Esophagus muscularis mucosa (tissue), 4 donors: ENCODE results near the gene DIRAS1. TPM values are rescaled to one million over a fixed set of nuclear protein-coding genes. Genes with fewer than 3 reads are reported as not detected.

Source experiments
- DNase-seq: peaks from one replicate; pipeline ENCODE4 v3.0.0-alpha.2; 2017; ENCODE audit errors: extremely low spot score
- H3K27ac ChIP-seq, 4 donors: fragments of 200-600 bp; sonication (generic); replicated peaks in 1 of 4; 1 replicate in 3 of 4; 2 replicates in 1 of 4; pipeline ENCODE4 v1.5.1; 2016 to 2019; ENCODE audit warnings: mild to moderate bottlenecking in 1 of 4
- H3K27me3 ChIP-seq, 4 donors: fragments of 200-600 bp; sonication (generic); one replicate each; pipeline versions ENCODE4 v1.5.1 to v1.6.0; 2016 to 2019
- H3K36me3 ChIP-seq, 4 donors: fragments of 200-600 bp; sonication (generic); one replicate each; pipeline ENCODE4 v1.5.1; 2016 to 2019
- H3K4me1 ChIP-seq, 4 donors: fragments of 200-600 bp; sonication (generic); one replicate each; pipeline ENCODE4 v1.5.1; 2016 to 2019
- H3K4me3 ChIP-seq, 4 donors: fragments of 200-600 bp; sonication (generic); 1 replicate in 2 of 4; 2 replicates in 2 of 4; pipeline ENCODE4 v1.5.1; 2016 to 2019; ENCODE audit warnings: mild to moderate bottlenecking in 4 of 4, moderate library complexity in 1 of 4
- H3K9me3 ChIP-seq, 4 donors: fragments of 200-600 bp; sonication (generic); 1 replicate in 3 of 4; 2 replicates in 1 of 4; pipeline ENCODE4 v1.5.1; 2016 to 2019
- CTCF ChIP-seq, 3 experiments: fragments of 200-600 bp in 2 of 3; fragments of 450-650 bp in 1 of 3; sonication (generic) in 2 of 3; IDR thresholded peaks; one replicate each; pipeline ENCODE4 v1.5.1; 2017 to 2019; ENCODE audit warnings: antibody characterized with exemption in 3 of 3, mild to moderate bottlenecking in 2 of 3, moderate library complexity in 1 of 3
- EP300 ChIP-seq: sonication (generic); formaldehyde crosslinking; IDR thresholded peaks from one replicate; pipeline ENCODE4 v1.6.1; 2017; ENCODE audit warnings: antibody characterized with exemption
- POLR2A ChIP-seq: fragments of 450-650 bp; IDR thresholded peaks from one replicate; pipeline ENCODE4 v1.6.1; 2017; ENCODE audit warnings: antibody characterized with exemption, moderate library complexity, mild to moderate bottlenecking, low read depth
- POLR2AphosphoS5 ChIP-seq, 2 donors: sonication (generic); formaldehyde crosslinking; IDR thresholded peaks; one replicate each; pipeline ENCODE4 v1.6.1; 2017; ENCODE audit warnings: antibody characterized with exemption in 2 of 2
- WGBS: methylation state at CpG from one replicate; pipeline ENCODE4 v1.1.5; 2018; 5-methylcytosine and 5-hydroxymethylcytosine counted together
- intact Hi-C: fragments of 100-400 bp; cut with DNase I; formaldehyde crosslinking; loops from one replicate; pipeline ENCODE4 v1.15.1; 2023
- total RNA-seq, 4 donors: library from RNA; depleted of rRNA; stranded (reverse); fragments of >200 nt; gene quantifications; one replicate each; pipeline versions ENCODE4 v1.1.0 to v1.2.1, GENCODE V29; 2016

The DIRAS1 gene
- total RNA-seq, 4 donors from 2014 or later, result 7.0 to 19.2 (median 14.3) TPM

DNA sequence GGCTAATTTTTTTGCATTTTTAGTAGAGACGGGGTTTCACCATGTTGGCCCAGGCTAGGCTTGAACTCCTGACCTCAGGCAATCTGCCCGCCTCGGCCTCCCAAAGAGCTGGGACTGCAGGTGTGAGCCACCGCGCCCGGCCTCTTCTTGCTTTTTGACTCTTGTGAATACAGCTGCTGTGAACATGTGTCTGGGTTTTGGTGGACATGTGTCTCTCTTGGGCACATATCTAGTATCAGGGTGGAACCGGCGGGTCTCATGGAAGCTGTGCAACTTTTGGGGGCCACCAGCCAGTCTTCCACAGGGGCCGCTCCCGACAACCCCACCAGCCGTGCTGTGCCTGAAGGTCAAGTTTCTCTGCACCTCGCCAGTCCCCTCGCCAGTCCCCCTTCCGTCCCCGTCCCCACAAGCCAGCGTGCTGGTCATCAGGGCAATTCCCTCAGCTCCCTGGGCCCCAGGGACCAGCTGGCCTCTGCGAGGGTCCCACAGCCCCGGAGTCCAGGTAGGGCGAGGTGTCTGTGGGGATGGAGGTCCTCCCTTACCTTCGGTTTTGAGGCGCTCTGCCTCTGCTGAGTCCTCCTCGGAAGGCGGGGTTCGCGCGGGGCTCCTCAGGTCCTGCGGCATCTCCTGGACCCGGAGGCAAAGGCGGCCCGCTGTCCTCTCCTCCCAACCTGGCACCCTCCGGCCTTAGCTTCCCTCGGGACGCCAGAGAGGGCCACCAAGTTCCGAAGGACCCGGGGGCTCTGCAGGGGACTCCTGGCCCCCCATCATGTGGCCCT is 45.6 kb upstream of the DIRAS1 start:
- Histone ChIP-seq H3K4me3 (no peak overlapping the region), H3K9me3 (no peaks in the 10 kb centered on the region), H3K27me3 (no peaks in the 10 kb centered on the region), H3K27ac (no peak overlapping the region), H3K36me3 (peaks cover 54 to 76% (median 73%) of the 10 kb centered on the region in 4 donors), H3K4me1 (peaks cover 29 to 39% (median 32%) of the 10 kb centered on the region in 4 donors)
- TF ChIP-seq CTCF (IDR thresholded peaks at IDR 0.05) (no peak), POLR2AphosphoS5 (IDR thresholded peaks at IDR 0.05) (no peak), POLR2A (no peak), EP300 (no peak)
- intact Hi-C loops, result no loop called here
- no peak for DNase-seq
- whole genome bisulfite sequencing, result 91% methylated on average over 19 of the region's 35 CpGs

GRCh38 chr19:2765376-2765775 is 44.2 kb upstream of the DIRAS1 start:
- Histone ChIP-seq H3K9me3 (no peaks in the 10 kb centered on the region), H3K36me3 (peaks cover 58 to 89% (median 87%) of the 10 kb centered on the region in 4 donors), H3K4me1 (peaks cover 15 to 24% (median 18%) of the 10 kb centered on the region in 4 donors), H3K27me3 (no peaks in the 10 kb centered on the region), H3K4me3 (no peak overlapping the region), H3K27ac (no peak overlapping the region)
- WGBS, result 90% methylated on average over 11 of the region's 15 CpGs
- TF ChIP-seq POLR2A, result no peak
- no peak for TF ChIP-seq EP300
- no peak for TF ChIP-seq CTCF (IDR thresholded peaks at IDR 0.05)
- no peak for TF ChIP-seq POLR2AphosphoS5 (IDR thresholded peaks at IDR 0.05)
- intact Hi-C loops, result no loop called here
- DNase-seq, result no peak

GRCh38 chr19:2764945-2765344 is 43.8 kb upstream of the DIRAS1 start:
- WGBS, result 94% methylated on average over 20 of the region's 21 CpGs
- peaks cover 11 to 20% (median 14%) of the 10 kb centered on the region in 4 donors for H3K4me1 ChIP-seq
- intact Hi-C loops, result no loop called here
- H3K4me3 ChIP-seq, result no peak overlapping the region
- TF ChIP-seq EP300, result no peak
- no peak for TF ChIP-seq CTCF (IDR thresholded peaks at IDR 0.05)
- no peak for TF ChIP-seq POLR2AphosphoS5 (IDR thresholded peaks at IDR 0.05)
- TF ChIP-seq POLR2A, result no peak
- no peak for DNase-seq
- no peaks in the 10 kb centered on the region for H3K9me3 ChIP-seq
- no peak overlapping the region for H3K27ac ChIP-seq
- H3K36me3 ChIP-seq, result peaks cover 62 to 92% (median 91%) of the 10 kb centered on the region in 4 donors
- H3K27me3 ChIP-seq, result no peaks in the 10 kb centered on the region

- Histone ChIP-seq H3K4me3 (no peak overlapping the region), H3K9me3 (no peaks in the 10 kb centered on the region), H3K27ac (no peak overlapping the region), H3K36me3 (peaks cover 64 to 100% (median 98%) of the 10 kb centered on the region in 4 donors), H3K27me3 (no peaks in the 10 kb centered on the region), H3K4me1 (peaks cover 0 to 9% (median 3%) of the 10 kb centered on the region in 4 donors)
- intact Hi-C loops, result no loop called here
- WGBS, result 91% methylated on average over 10 of the region's 12 CpGs
- DNase-seq, result no peak
- TF ChIP-seq POLR2A (no peak), CTCF (IDR thresholded peaks at IDR 0.05) (no peak), POLR2AphosphoS5 (IDR thresholded peaks at IDR 0.05) (no peak), EP300 (no peak)
These were observed 42.5 kb upstream of the DIRAS1 start for GRCh38 chr19:2763687-2764086.
